Measurements from ENCODE around the gene OTOP2.
A peak's percentile ranks its signal among the peaks of the same experiment; 100 is the strongest.

Gene OTOP2

DNA sequence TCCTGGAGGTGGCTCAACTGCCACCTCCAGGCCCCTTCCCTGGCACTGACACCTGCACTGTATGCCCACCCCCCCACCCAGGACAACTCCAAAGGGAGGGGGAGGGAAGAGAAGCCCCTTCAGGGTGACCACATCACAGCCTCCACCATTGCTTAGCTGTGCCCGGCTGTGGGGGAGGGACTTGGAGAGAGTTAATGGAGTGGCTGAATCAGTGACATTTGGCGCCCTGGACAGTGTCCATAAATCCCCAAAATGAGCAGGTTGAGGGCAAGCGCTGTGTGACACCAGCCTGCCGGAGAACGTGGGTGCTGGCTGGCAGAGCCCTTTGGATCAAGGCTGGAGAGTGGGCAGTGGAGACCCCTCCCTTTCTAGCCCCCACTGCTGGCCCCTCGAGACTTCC, 1.9 kb upstream of the OTOP2 start:
- H3K36me3 ChIP-seq (ENCODE audit: insufficient read depth, low read length), result no peaks in the 10 kb centered on the region
- H3K79me2 ChIP-seq (ENCODE audit: insufficient read depth, low read length), result no peaks in the 10 kb centered on the region
- no peak for ATAC-seq (ENCODE audit: insufficient read depth, low read depth)
- H3K27ac ChIP-seq (ENCODE audit: low read length), result no peak overlapping the region
- no peak overlapping the region for H2AFZ ChIP-seq (ENCODE audit: low read depth, low read length)
- no peak for TF ChIP-seq CTCF (IDR thresholded peaks at IDR 0.05; ENCODE audit: borderline replicate concordance, extremely low read depth, low read length, poor library complexity, severe bottlenecking)
- TF ChIP-seq EZH2 (IDR thresholded peaks at IDR 0.05; ENCODE audit: borderline replicate concordance, low read depth, low read length, severe bottlenecking), result no peak
- H3K4me1 ChIP-seq (ENCODE audit: insufficient read depth, low read length), result no peaks in the 10 kb centered on the region
- H3K9ac ChIP-seq (ENCODE audit: low read depth, low read length), result no peak overlapping the region
- no peak overlapping the region for H3K4me3 ChIP-seq (ENCODE audit: low read depth in 1 of 2, low read length in 2 of 2)
- no peaks in the 10 kb centered on the region for H3K9me3 ChIP-seq (ENCODE audit: insufficient read depth, low read length, severe bottlenecking)
- no peak for DNase-seq
- H4K20me1 ChIP-seq (ENCODE audit: insufficient read depth, low read length), result no peaks in the 10 kb centered on the region; the same call in 1 of the 2 replicates
- H3K4me2 ChIP-seq (ENCODE audit: insufficient read depth, low read length), result no peak overlapping the region
- H3K27me3 ChIP-seq (ENCODE audit: insufficient read depth, low read length, poor library complexity), result peaks cover 12% of the 10 kb centered on the region

DNA sequence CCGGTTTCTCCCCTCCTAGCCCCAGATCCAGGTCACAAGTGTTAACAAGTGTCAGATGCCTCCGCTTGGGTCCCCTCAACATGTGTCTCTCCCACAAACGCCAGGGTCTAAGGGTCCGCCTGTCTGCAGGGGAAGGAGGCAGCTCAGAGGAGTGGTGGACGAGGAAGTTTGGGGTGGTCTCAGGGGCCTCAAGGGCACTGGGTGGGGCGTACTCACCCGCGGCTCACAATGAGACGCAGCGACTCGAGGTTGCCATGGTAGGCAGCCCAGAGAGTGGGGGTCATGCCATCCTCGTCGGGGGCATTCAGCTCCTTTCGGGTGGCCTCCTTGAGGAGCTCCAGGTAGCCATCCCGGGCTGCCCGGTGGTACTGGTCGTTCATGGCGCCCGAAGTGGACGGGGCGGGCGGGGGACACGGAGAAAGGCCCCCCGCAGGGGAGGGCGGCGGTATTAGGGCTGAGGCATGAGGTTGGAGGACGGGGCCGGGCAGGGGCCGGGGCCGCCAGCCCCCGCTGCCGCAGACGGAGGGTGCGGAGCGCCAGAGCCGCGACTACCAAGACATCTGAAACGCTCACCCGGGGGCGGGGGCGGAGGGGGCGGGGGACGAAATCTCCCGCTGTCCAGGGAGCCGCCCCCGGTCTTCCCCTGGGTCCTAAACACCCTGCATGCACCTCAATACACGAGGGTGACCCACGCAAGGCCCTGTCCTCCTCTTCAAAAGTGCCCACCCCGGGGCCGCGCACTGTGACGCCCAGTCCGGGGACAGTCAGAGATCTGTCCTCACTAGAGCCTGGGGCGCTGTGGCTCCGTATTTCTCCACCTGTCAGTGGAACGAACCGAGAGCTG, 1.2 kb upstream of the OTOP2 start, which contains the start of gene USH1G:
Gene USH1G (minus strand): TSS at position 562 of the 844 bp plus-strand sequence. CDS start 182 bp downstream, at position 380.
- H3K27ac ChIP-seq (ENCODE audit: low read length), result no peak within 1 kb of the TSS
- H3K4me2 ChIP-seq (ENCODE audit: insufficient read depth, low read length), result no peak within 1 kb of the TSS
- no peak for TF ChIP-seq EZH2 (IDR thresholded peaks at IDR 0.05; ENCODE audit: borderline replicate concordance, low read depth, low read length, severe bottlenecking)
- TF ChIP-seq CTCF (IDR thresholded peaks at IDR 0.05; ENCODE audit: borderline replicate concordance, extremely low read depth, low read length, poor library complexity, severe bottlenecking), result no peak
- H2AFZ ChIP-seq (ENCODE audit: low read depth, low read length), result no peak within 1 kb of the TSS
- peak; percentile 15 for DNase-seq
- peaks cover 19% of the 10 kb centered on the region for H3K27me3 ChIP-seq (ENCODE audit: insufficient read depth, low read length, poor library complexity)
- H3K79me2 ChIP-seq (ENCODE audit: insufficient read depth, low read length), result no peaks in the 10 kb centered on the region
- H3K9ac ChIP-seq (ENCODE audit: low read depth, low read length), result no peak within 1 kb of the TSS
- no peaks in the 10 kb centered on the region for H3K9me3 ChIP-seq (ENCODE audit: insufficient read depth, low read length, severe bottlenecking)
- peak; percentile 55; the same call in 2 of the 3 replicates for ATAC-seq (ENCODE audit: insufficient read depth, low read depth)
- no peaks in the 10 kb centered on the region for H3K4me1 ChIP-seq (ENCODE audit: insufficient read depth, low read length)
- no peaks in the 10 kb centered on the region for H3K36me3 ChIP-seq (ENCODE audit: insufficient read depth, low read length)
- no peaks in the 10 kb centered on the region; the same call in 1 of the 2 replicates for H4K20me1 ChIP-seq (ENCODE audit: insufficient read depth, low read length)
- no peak within 1 kb of the TSS for H3K4me3 ChIP-seq (ENCODE audit: low read depth in 1 of 2, low read length in 2 of 2)

- Histone ChIP-seq H4K20me1 (ENCODE audit: insufficient read depth, low read length) (no peaks in the 10 kb centered on the region; the same call in 1 of the 2 replicates), H3K4me1 (ENCODE audit: insufficient read depth, low read length) (no peaks in the 10 kb centered on the region), H3K79me2 (ENCODE audit: insufficient read depth, low read length) (no peaks in the 10 kb centered on the region), H3K9ac (ENCODE audit: low read depth, low read length) (no peak overlapping the region), H3K36me3 (ENCODE audit: insufficient read depth, low read length) (no peaks in the 10 kb centered on the region), H3K27me3 (ENCODE audit: insufficient read depth, low read length, poor library complexity) (peaks cover 20% of the 10 kb centered on the region), H3K9me3 (ENCODE audit: insufficient read depth, low read length, severe bottlenecking) (no peaks in the 10 kb centered on the region), H3K4me3 (ENCODE audit: low read depth in 1 of 2, low read length in 2 of 2) (no peak overlapping the region), H2AFZ (ENCODE audit: low read depth, low read length) (no peak overlapping the region), H3K4me2 (ENCODE audit: insufficient read depth, low read length) (no peak overlapping the region), H3K27ac (ENCODE audit: low read length) (no peak overlapping the region)
- peak; percentile 46 for TF ChIP-seq CTCF (IDR thresholded peaks at IDR 0.05; ENCODE audit: borderline replicate concordance, extremely low read depth, low read length, poor library complexity, severe bottlenecking)
- no peak for TF ChIP-seq EZH2 (IDR thresholded peaks at IDR 0.05; ENCODE audit: borderline replicate concordance, low read depth, low read length, severe bottlenecking)
- 0 out of 3 replicates have a peak, but pooled peaks have one; percentile 3 for ATAC-seq (ENCODE audit: insufficient read depth, low read depth)
- no peak for DNase-seq
Measured at GRCh38 chr17:74923538-74924249, 379 bp upstream of the OTOP2 start.

Data from DND-41 (cell line).